Fibroblast of pulmonary artery (primary cell): ENCODE data around the gene TTC39C.

ENCODE experiments used
- DNase-seq: peaks from one replicate; pipeline ENCODE4 v3.0.0-alpha.2; 2010; ENCODE audit warnings: low read depth
- H3K4me3 ChIP-seq: replicated peaks from 2 replicates; pipeline ENCODE4 v1.5.1; 2011; ENCODE audit warnings: low read depth, mild to moderate bottlenecking, control low read depth, low read length, moderate library complexity
- CTCF ChIP-seq: IDR thresholded peaks from 2 replicates; pipeline ENCODE4 v1.5.1; 2011; ENCODE audit warnings: mild to moderate bottlenecking, control low read depth, low read length, inconsistent platforms; ENCODE audit errors: missing control alignments

The TTC39C gene

DNA sequence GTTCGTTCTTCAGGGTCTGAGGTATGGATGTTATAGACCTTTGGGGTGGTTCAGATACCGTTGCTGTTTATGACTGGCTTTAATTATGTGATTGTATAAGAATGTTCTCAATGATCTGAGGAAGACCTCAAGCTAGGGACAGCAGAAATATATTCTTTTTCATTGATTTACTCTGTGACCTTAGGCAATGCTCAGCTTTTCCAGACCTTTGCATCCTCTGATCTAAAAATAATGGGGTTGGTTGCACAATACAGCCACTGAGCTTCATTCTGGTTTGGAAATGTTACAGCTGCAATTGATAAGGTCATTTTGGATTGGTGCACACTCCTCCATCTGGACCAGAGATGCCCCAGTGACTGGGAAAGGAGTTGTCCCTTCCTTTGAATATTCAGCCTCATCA lies 107.1 kb downstream of the TTC39C start:
- no peak overlapping the region for H3K4me3 ChIP-seq
- TF ChIP-seq CTCF, result no peak
- DNase-seq, result no peak

DNA sequence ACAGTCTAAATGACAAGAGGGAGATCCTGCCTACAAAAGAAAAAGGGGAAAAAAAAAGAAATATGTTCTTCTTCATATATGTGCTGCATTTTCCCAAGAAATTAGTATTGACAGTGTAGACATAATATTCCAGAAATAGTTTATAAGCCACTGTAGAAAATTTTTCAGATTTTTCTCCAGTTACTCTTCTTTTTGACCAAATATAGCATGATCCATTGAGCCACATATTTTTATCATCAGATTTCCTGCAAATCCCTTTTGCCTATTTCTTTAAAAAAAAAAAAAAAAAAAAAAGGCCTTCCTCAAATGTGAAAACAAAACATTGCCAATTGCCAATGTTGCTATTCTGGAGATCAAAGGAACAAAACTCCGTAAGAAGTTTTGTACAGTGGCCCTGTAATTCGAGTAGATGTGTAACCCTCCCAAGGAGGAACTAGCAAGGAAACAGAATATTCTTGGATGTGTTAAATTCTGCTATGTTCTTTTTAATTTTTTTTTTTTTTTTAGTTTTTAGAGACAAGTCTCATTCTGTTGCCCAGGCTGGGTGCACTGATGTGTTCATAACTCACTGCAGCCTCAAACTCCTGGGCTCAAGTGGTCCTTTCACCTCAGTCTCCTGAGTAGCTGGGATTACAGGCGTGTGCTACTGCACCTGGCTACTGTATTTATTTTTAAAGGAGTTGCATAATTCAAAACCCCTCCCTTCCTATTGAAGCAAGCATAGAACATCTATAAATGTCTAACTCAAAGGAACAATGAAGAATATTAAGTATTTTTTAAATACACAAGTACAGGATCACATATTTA lies 111.8 kb downstream of the TTC39C start:
- H3K4me3 ChIP-seq, result no peak overlapping the region
- no peak for TF ChIP-seq CTCF
- no peak for DNase-seq

DNA sequence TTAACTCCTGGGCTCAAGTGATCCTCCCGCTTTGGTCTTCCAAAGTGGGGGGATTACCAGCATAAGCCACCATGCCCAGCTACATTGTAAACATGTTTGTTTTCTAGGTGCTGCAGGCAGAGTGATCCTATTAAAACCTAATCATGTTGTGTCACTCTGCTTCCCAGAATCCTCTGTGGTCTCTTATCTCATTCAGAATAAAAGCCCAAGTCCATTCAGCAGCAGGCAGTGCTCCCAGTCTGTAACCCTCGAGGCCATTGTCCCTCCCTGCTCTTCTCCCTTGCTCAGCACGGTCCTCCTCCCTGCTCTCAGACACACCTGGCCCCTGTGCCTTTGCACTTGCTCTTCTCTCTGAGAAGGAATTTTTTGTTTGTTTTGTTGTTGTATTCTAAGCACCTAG lies 113.2 kb downstream of the TTC39C start:
- H3K4me3 ChIP-seq, result no peak overlapping the region
- TF ChIP-seq CTCF, result no peak
- DNase-seq, result no peak

DNA sequence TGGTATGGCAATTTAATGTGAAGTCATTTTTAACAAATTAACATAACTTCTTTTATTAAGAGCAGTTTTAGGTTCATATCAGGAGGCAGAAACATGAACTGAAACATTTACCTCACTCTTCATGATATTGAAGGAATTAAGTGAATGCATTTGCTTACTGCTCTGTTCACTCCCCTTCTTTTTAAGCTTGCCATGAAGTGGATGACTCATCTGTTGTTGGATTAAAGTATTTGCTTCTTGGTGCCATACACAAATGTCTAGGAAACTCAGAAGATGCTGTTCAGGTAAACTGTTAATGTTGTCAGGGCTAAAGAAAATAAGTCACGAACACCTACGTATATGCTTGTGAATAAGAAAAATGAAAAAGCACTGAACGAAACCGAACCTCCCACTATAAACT lies 114.1 kb downstream of the TTC39C start:
- H3K4me3 ChIP-seq, result no peak overlapping the region
- peak; percentile 25 for DNase-seq
- no peak for TF ChIP-seq CTCF

- no peak overlapping the region for H3K4me3 ChIP-seq
- DNase-seq, result no peak
- no peak for TF ChIP-seq CTCF
Measured at GRCh38 chr18:24130494-24130893, 115.9 kb downstream of the TTC39C start.

GRCh38 chr18:24136967-24137373 lies 122.4 kb downstream of the TTC39C start:
- DNase-seq, result no peak
- no peak overlapping the region for H3K4me3 ChIP-seq
- TF ChIP-seq CTCF, result no peak

GRCh38 chr18:24138409-24138788 lies 123.8 kb downstream of the TTC39C start:
- no peak for TF ChIP-seq CTCF
- H3K4me3 ChIP-seq, result peak overlapping the region; percentile 69
- peak; percentile 3 for DNase-seq
